Measurements from ENCODE around the gene PLAAT2.
"Not testable (repeated sequence)": the region's sequence is repeated elsewhere in the genome, so short reads cannot be mapped to it uniquely, and the experiment has no call there.

The PLAAT2 gene

DNA sequence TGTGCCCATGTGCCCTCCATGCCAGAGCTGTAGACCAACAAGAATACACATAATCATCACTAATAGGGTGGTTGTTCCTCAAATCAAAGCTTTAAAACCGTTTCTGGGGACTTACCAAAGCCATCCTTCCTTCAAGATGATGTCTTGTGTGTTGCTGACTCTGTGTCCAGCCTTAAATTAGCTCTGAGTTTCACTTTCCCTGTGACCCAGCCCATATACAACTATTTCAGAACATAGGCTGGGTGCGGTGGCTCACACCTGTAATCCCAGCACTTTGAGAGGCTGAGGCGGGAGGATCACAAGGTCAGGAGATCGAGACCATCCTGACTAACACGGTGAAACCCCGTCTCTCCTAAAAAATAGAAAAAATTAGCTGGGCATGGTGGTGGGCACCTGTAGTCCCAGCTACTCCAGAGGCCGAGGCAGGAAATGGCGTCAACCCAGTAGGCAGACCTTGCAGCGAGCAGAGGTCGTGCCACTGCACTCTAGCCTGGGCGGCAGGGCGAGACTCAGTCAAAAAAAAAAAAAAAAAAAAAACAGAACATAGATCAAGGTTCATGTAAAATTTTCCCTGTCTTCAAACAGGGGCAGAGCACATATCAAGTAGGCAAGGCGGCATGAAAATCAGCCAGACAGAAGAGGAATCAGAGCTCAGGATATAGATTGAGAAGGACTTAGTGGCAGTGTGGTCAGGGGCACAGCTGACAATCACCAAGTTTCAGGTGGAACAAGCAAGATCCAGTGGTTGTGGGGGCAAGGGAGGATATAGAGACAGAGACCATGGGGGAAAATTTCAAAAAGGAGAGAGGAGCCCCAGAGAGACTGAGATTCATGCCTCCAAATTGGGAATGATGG, at the start of gene PLAAT2:
Gene PLAAT2, minus strand, starts transcription at position 179 of the 855 bp plus-strand sequence. Its CDS starts 55 bp downstream, at position 124.
- DNase-seq (ENCODE audit: low read depth) = no peak

DNA sequence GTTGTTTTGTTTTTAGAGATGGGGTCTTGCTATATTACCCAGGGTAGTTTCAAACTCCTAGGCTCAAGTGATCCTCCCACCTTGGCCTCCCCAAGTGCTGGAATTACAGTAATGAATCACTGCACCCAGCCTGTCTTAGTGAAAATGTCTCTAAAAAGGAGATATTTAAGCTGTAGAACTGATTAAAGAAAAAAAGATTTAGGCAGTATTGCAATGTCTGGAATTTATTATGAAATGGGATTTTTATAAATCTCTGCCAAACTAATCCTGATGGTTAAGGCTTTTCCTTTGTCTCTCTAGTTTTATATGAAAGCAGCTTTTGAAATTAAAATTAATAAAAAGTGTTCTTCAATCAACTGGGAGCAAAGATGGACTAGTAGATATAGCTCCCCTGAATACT, 49.0 kb upstream of the PLAAT2 start:
- no peak for DNase-seq (ENCODE audit: low read depth)

DNA sequence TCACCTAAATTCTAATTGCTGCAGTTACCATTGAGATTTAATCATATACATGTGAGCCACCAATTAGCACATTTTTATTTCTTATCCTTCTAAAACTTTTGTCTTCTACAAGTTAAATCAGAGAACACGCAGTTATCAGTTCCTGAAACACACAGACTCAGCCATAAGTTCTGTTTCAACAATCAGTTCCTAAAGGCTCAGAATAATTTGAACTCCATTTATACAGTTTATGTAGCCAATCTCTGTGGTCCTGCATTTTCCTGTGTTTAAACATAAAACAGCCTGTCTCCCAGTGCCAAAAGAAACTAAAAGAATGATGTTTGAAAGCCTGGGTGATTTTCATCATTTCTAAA, 48.2 kb upstream of the PLAAT2 start:
- no peak for DNase-seq (ENCODE audit: low read depth)

DNA sequence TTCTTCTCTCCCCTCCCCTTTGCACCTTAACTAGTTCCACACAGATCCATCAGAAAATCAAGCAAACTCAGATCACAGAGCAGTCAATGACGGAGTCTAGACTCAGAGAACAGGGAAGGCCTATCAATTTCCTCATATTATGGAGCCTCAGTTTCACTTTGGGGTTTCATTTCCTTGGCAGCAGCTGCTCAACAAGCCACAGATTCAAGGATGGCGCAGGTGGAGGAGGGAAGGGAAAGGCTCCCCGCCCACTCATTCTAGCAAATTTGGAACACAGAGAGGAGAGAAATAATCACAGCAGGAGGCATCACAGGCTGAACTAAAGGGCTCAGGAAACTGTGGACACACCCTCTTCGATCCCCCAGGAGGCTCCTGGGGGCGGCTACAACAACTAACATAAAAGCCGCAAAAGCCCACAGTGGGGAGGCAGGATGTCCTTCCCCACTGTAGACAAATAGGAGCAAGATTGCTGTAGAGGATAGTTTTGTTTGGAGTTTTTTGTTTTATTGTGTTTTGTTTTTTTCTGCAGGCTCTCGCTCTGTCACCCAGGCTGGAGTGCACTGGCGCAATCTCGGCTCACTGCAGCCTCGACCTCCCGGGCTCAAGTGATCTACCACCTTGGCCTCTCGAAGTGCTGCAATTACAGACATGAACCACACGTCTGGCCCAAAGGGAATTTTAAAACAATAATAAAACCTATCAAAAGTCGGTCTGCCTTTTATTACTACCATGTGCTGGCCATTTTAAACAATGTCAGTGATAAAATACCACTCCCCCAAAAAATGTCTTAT, 47.6 kb upstream of the PLAAT2 start:
- no peak for DNase-seq (ENCODE audit: low read depth)

DNA sequence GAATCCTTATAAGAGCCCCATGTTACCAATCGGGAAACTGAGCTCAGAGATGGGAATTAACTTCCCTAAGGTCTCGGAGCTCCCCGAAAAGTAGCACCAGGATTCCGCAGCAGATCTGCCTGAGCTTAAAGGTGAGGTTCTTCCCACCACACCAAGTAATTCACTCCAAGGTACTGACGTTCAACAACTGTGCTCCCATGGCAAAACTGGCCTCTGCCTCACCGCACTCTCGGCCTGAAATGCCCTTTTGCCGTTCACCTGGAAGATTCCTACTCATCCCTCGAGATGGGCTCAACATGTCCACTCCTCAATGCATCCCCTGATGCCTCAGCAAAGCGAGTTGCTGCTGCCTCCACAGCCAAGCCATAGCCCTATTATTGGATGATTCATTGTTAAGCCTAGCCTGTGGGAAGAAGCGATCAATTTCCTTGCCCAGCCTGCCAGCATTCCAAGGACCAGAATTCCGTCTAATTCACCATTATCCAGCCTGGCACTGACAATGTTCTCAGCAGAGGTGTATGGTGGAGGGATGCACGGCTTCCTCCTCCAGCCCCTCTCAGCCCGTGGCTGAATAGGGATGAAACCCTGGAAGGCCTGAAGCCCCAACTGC, 46.9 kb upstream of the PLAAT2 start:
- DNase-seq (ENCODE audit: low read depth) = no peak

DNA sequence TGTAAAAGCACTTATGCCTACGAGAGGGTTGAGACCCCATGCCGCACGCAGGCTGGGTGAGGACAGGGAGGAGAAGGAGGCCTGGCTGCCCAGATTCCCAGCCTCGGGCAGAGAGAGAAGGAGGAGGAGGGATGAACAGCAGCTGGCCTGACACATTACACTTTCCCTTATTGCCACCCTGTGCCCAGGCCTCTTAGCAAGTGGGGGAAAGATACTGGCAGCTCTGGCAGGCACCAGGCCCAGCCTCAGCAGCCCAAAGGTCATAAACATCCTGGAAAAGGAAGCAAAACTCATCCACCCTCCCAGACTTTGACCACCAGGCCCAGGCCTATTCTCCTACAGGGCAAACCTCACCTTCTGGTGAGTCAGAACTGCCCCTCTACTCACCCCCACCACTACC, 46.4 kb upstream of the PLAAT2 start:
- no peak for DNase-seq (ENCODE audit: low read depth)

DNA sequence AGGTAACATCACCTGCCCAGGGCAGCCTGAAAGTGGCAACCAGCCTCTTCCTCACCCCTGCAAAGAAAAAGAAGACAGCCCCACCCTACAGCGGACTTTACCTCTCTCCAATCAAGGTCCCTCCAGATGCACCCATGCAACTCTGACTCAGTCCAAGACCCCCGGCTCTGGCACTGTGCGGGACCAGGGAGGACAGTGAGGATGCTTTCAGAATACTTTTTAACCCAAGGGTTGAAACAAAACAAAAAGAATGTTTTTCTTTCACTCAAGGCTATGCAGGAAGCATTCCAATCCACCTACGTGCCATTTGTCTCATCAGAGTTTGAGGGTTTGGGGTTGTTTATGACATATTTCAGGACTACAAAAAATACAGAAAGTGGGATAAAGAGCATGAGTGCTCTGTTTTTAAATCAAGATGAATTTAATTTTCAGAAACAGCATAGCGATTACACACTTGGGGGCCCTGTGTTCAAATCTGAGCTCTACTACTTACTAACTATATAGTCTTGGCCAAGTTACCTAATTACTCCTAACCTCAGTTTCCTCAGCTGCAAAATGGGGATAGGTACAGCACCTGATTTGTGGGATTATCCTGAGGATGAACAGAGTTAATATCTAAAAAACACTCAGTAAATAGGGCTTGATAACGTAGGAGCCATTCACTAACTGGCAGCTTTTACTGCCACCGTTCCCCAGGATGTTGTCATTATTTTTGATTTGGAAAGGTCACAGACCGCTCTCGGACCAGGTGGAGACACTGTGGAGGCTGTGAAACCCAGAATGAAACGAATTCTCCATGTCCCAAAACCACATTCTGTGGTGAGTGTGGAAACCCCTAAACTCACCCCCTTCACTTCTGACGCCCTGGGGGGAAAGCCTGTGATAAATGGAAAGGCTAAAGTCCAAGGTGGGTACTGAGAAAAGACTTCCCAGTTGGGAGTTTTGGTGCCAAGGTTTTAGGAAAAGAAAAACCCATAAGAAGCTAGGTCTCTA, 45.5 kb upstream of the PLAAT2 start:
- no peak for DNase-seq (ENCODE audit: low read depth)

DNA sequence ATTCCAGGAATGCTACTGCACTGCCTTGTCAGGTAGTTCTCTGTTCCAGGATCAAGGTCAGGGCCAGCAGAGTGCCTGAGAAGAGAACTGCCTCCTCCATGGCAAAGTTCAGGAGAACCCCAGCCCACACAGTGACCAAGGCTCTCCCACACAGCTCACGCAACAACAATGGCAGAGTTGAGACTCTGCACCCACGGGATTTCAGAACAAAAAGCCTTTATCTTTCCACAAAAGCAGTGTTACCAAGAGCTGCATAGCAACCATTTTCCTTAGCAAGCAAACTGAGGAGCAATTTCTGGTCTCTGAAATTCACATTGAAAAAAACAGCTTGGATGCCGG, 40.0 kb upstream of the PLAAT2 start:
- no peak for DNase-seq (ENCODE audit: low read depth)

DNA sequence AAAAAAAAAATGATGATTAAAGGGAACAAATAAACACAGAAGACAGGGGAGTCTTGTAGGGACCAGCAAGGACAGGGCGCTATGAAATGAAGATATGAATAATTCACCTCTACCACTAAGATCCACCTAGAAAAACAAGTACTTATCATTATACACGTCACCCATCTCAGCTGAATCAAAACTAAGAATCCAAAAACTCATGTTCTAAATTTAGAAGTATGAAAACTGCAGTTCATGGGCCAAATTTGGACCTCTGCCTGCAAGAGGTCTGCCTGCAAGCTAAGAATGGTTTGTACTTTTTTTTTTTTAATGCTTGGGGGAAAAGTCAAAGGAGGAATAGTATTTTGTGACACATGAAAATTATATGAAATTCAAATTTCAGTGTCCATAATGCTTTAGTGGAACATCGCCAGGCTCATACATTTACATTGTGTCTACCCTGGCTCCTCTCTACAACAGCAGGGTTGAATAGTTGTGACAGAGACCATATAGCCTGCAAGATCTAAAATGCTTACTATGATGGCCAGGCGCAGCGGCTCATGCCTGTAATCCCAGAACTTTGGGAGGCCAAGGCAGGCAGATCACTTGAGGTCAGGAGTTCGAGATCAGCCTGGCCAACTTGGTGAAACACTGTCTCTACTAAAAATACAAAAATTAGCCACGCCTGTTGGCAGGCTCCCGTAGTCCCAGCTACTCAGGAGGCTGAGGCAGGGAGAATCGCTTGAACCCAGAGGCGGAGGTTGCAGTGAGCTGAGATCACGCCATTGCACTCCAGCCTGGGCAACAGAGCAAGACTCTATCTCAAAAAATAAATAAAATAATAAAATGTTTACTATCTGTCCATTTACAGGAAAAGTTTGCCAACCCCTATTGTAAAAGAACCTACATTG, 39.4 kb upstream of the PLAAT2 start:
- not testable (repeated sequence) for DNase-seq (ENCODE audit: low read depth)

DNA sequence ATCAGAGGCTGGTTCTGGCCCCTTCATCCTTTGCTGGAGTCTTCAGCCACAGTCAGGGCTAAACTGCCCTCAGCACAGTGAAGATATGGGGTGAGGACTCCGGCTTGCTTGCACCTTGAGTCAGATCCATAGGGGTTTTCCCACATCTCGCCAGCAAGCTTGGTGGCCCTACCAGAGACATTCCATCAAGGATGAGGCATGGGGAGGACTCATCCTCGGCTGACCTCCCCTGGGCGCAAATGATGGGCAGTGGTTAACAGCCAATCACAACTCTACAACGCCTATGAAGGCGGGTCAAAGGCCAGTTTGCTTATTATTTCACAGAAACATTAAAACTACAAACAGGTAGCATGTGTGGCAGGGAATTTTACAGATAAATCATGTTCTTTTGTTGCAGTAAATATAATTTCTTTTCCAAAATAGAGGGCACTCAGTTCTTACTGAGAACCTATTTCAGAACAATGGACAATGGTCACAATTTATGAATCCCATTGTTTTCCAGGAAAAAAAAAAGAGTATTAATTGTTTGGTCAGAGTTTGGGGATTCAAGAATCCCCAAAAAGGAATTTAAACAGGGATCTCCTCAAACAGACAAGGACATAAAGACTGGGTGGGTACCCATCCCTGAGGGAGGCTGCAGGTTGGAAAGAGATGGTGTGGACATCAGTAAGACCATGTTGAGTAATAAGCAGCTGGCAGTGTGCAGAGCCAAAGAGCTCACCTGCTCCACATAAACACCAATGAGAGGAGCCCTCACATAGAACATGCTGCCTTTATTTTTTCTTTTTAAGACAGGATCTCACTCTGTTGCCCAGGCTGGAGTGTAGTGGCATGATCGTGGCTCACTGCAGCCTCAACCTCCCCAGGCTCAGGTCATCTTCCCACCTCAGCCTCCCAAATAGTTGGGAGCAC, 36.3 kb upstream of the PLAAT2 start:
- peak; percentile 86 for DNase-seq (ENCODE audit: low read depth)

DNA sequence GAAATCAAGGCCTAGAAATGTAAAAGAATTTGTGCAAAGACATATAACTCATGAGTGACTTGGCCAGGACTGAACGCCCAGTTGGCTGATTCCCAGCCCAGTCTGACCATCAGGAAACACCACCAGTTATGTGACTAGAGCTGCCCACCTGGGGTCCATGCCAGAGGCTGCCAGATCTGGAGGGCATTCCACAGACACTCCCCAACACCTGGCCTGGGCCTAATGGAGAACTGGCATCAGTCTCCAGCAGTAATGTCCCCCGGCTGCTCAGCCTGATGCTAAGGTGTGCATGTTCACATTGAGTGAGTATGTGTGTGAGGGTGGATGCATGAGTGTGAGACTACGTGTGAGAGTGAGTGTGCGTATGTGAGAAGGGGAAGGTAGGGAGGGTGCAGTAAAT, 35.4 kb upstream of the PLAAT2 start:
- no peak for DNase-seq (ENCODE audit: low read depth)

DNA sequence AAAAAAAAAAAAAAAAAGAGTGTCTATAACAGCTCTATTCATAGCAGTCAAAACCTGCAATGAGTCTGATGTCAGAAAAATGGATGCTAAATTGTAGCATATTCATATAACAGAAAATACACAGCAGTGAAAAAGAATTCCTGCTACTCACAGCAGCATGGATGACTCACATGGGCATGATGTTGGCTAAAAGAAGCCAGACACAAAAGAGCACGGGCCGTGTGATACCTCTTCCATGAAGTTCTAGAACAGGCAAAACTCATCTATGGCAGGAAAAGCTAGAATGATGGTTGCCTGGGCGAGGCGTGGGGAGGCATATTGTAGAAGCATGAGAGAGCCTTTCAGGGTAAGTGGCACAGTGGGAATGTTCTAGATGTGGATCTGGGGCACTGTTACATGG, 32.1 kb upstream of the PLAAT2 start:
- no peak for DNase-seq (ENCODE audit: low read depth)

DNA sequence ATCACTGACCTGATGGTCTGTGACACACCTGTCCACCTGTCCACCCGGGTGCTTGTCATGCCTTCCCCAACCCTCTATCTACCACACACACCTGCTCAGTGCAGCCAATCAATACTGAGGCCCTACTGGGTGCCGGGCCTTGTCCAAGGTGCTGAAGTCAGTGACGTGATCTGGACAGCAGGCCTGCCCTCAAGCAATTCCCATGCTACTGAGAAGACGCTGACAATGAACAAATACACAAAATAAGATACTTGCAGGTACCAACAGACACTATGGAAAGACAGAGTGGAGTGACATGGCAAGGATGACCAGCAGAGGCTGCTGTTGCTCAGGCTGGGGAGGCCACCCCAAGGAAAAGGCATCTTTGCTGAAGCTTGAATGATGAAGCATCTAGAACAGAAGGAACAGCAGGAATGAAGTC, 29.8 kb upstream of the PLAAT2 start:
- no peak for DNase-seq (ENCODE audit: low read depth)

DNA sequence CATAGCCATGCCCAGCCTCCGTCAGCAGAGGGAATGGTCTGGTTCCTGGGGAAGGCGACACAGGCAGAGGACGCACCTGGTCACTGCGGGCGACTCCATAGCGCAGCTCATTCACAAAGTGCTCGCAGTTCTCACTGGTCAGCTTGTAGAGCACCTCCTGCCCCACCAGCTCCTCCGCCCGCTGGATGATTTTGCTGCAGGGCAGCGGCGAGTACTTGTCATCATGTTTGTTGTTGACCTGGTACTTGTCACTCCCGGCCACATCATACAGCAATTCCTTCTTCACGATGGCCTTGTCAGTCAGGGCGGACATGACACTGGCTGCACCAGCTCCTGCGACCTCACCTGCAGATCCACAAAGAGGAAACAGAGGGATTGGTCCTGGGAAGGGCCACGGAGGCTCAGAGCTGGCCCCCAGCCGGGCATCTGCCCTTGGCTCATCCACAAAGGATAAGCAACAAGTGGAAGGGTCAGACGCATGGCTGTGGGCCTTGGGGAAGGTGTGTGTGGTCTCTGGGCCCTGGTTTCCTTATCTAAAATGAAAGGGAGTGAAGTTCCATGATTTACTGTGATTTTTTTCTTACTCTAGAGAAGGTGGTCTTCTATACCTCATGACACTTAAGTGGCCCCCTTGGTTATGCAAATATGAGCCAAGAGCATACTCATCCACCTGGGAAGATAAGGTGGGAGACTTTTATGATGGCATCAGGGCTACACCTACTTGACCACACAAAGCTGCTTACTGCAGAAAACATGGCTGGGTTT, 27.0 kb upstream of the PLAAT2 start:
- no peak for DNase-seq (ENCODE audit: low read depth)

DNA sequence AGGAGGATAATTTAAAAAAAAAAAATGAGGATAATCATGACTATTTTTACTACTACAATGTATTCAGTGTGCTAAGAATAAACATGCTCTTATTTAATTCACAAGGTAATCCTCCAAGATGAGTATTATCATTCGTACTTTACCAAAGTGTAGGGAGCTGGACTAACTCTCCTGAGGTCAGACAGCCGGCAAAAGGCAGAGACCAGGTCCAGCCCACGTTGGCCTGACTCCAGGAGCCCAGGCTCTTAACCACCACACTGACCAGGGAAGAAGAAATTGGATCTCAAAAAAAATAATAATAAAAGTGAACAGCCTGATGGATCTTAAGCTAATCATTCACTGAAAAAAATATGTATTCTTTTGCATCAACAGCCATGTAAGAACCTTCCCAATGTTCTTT, 25.8 kb upstream of the PLAAT2 start:
- DNase-seq (ENCODE audit: low read depth) = no peak

DNA sequence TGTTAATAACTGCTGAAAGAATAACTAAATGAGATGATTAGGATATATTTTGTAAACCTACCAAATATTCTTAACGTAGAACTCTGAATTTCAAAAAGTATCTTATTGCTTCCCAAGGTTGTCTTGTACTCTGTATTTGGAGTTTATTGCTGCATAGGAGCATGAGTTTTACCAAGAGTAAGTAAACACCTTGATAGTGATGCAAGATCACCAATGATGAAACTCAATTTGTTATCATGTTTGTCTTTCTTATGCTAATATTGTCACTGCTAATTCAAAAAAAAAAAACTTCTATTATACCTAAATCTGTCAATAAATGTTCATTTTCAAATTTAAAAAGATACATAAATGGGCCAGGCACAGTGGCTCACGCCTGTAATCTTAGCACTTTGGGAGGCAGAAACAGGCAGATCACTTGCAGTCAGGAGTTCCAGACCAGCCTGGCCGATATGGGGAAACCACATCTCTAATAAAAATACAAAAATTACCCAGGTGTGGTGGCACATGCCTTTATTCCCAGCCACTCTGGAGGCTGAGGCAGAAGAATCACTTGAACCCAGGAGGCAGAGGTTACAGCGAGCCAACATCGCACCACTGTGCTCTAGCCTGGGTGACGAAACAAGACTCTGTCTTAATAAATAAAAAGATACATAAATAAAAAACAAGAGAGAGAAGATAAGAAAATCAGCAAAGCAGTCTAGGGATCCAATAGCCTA, 23.4 kb upstream of the PLAAT2 start:
- DNase-seq (ENCODE audit: low read depth) = no peak

DNA sequence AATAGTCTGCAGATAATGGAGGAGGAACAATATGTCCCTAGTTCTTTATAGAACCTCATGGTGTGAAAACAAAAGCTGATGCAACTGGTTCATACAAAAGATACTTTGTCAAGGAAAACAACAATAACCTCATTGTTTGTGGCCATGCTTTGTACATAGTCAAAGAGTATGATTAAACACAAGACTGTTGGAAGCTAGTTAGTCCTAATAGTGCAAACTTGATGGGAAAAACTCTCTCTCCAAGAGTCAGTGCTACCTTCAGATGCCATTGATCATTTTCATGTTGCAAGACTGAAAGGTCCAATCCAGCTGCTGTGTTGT, 20.1 kb upstream of the PLAAT2 start:
- no peak for DNase-seq (ENCODE audit: low read depth)

DNA sequence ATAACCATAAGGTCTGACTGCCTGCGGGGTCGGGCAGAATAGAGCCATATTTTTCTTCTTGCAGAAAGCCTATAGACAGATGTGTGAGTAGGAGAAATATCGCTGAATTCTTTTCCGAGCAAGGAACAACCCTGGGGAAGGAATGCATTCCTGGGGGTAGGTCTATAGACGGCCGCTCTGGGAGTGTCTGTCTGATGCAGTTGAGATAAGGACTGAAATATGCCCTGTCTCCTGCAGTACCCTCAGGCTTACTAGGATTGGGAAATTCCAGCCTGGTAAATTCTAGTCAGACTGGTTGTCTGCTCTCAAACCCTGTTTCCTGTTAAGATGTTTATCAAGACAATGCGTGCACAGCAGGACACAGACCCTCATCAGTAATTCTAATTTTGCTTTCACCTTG, 18.0 kb upstream of the PLAAT2 start:
- not testable (repeated sequence) for DNase-seq (ENCODE audit: low read depth)

Data from HS-5 (cell line).